Cardiac fibroblast (primary cell): Measurements from ENCODE around the gene EVI5L.
A peak's percentile ranks its signal among the peaks of the same experiment; 100 is the strongest.
"Not testable (repeated sequence)": the region's sequence is repeated elsewhere in the genome, so short reads cannot be mapped to it uniquely, and the experiment has no call there.

Experiments
- DNase-seq, 2 donors: peaks; one replicate each; pipeline versions ENCODE4 v3.0.0 to v3.0.0-alpha.2; 2010; ENCODE audit warnings: low read depth in 2 of 2
- H3K4me3 ChIP-seq, 2 donors: replicated peaks in 1 of 2; 1 replicate in 1 of 2; 2 replicates in 1 of 2; pipeline ENCODE4 v1.5.1; 2011; ENCODE audit warnings: low read depth in 2 of 2, low read length in 2 of 2, mild to moderate bottlenecking in 2 of 2, moderate library complexity in 1 of 2
- TF ChIP-seq, protein P1 (sequence below): IDR thresholded peaks from one replicate; pipeline ENCODE4 v1.5.1; 2011; ENCODE audit warnings: low read depth, mild to moderate bottlenecking, low read length, inconsistent platforms

Gene EVI5L

GRCh38 chr19:7788178-7788932 is 41.7 kb upstream of the EVI5L start:
- TF ChIP-seq, protein P1, sequence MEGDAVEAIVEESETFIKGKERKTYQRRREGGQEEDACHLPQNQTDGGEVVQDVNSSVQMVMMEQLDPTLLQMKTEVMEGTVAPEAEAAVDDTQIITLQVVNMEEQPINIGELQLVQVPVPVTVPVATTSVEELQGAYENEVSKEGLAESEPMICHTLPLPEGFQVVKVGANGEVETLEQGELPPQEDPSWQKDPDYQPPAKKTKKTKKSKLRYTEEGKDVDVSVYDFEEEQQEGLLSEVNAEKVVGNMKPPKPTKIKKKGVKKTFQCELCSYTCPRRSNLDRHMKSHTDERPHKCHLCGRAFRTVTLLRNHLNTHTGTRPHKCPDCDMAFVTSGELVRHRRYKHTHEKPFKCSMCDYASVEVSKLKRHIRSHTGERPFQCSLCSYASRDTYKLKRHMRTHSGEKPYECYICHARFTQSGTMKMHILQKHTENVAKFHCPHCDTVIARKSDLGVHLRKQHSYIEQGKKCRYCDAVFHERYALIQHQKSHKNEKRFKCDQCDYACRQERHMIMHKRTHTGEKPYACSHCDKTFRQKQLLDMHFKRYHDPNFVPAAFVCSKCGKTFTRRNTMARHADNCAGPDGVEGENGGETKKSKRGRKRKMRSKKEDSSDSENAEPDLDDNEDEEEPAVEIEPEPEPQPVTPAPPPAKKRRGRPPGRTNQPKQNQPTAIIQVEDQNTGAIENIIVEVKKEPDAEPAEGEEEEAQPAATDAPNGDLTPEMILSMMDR, result no peak
- no peak for DNase-seq

DNA sequence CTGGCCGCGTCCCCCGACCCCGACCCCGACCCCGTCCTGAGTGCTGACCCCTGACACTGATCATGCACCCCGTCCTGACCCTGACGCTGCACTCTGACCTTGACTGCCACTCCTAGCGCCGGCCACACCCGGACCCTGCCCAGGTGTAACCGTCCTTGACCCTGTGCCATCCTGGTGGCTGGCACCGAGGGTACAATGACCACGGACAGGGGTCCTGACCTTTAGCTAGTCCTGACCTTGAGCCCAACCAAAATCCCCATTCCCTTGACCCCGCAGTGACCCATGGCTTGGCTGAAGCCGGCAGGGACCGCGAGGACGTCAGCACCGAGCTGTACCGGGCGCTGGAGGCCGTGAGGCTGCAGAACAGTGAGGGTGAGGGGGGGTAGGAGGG is 41.1 kb upstream of the EVI5L start:
- no peak for DNase-seq
- TF ChIP-seq, protein P1, result no peak
- H3K4me3 ChIP-seq, result no peak overlapping the region

More at GRCh38 chr19:7788178-7788932, 41.7 kb upstream of the EVI5L start:
- no peak overlapping the region for H3K4me3 ChIP-seq

GRCh38 chr19:7789447-7789846 is 40.6 kb upstream of the EVI5L start:
- TF ChIP-seq, protein P1, result no peak
- no peak overlapping the region for H3K4me3 ChIP-seq
- DNase-seq, result no peak

DNA sequence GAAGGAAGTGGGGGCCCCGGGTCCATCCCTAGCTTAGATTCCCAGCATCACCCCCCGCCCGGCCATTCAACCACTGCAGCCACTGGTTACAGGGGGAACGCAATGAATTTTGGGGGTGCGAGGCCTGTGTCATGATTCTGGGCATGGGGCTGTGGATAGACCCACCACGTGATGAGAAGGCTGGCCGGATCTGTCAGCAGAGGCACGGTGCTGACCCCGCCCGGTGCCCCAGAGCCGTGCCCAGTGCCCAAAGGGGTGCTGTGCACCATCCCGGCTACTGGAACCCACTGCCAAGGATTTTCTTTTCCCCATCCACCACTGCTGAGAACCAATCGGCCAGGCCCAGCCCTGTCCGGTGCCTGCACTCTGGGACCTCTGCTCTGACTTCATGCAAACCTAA is 39.6 kb upstream of the EVI5L start:
- DNase-seq, result no peak
- H3K4me3 ChIP-seq, result no peak overlapping the region
- TF ChIP-seq, protein P1, result no peak

GRCh38 chr19:7792281-7792680 is 37.7 kb upstream of the EVI5L start:
- DNase-seq, result peak in 1 of 2 donors; percentile 9
- no peak overlapping the region for H3K4me3 ChIP-seq
- TF ChIP-seq, protein P1, result no peak

GRCh38 chr19:7792701-7793100 is 37.3 kb upstream of the EVI5L start:
- DNase-seq, H3K4me3 ChIP-seq: not testable (repeated sequence)

- TF ChIP-seq, protein P1, result no peak
Measured at GRCh38 chr19:7793493-7793892, 36.5 kb upstream of the EVI5L start.

More at GRCh38 chr19:7793493-7793892, 36.5 kb upstream of the EVI5L start:
- H3K4me3 ChIP-seq, result no peak overlapping the region
- no peak for DNase-seq
